Measurements from ENCODE around the gene RNF13. TPM values are rescaled to one million over a fixed set of nuclear protein-coding genes. Genes with fewer than 3 reads are reported as not detected.
"Not testable (repeated sequence)": the region's sequence is repeated elsewhere in the genome, so short reads cannot be mapped to it uniquely, and the experiment has no call there.

The RNF13 gene
- total RNA-seq, 1 donor from 2014 or later = 138 TPM

GRCh38 chr3:149941946-149942345, 128.9 kb downstream of the RNF13 start:
- no peak for ATAC-seq

DNA sequence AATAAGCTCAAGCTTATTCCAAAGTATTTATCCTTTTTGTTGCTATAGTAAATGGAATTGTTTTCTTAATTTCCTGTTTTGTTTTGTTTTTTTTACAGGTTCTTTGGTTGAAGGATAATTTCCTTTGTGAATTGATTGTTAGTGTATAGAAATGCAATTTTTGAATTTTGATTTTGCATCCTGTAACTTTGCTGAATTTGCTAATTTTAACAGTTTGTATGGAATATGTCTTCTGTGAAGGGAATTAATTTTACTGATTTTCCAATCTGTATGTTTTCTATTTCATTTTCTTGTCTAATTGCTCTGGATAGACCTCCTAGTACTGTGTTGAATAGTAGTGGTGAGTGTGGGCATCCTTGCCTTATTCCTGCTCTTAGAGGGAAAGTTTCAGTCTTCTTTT, 129.4 kb downstream of the RNF13 start:
- no peak for ATAC-seq
- H3K27me3 ChIP-seq (ENCODE audit: low read depth) = no peaks in the 10 kb centered on the region
- no peak overlapping the region for H3K27ac ChIP-seq
- no peak for DNase-seq
- TF ChIP-seq, protein P1, sequence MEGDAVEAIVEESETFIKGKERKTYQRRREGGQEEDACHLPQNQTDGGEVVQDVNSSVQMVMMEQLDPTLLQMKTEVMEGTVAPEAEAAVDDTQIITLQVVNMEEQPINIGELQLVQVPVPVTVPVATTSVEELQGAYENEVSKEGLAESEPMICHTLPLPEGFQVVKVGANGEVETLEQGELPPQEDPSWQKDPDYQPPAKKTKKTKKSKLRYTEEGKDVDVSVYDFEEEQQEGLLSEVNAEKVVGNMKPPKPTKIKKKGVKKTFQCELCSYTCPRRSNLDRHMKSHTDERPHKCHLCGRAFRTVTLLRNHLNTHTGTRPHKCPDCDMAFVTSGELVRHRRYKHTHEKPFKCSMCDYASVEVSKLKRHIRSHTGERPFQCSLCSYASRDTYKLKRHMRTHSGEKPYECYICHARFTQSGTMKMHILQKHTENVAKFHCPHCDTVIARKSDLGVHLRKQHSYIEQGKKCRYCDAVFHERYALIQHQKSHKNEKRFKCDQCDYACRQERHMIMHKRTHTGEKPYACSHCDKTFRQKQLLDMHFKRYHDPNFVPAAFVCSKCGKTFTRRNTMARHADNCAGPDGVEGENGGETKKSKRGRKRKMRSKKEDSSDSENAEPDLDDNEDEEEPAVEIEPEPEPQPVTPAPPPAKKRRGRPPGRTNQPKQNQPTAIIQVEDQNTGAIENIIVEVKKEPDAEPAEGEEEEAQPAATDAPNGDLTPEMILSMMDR (IDR thresholded peaks at IDR 0.05) = no peak
- intact Hi-C loops (cut with DNase I) = no loop called here
- H3K36me3 ChIP-seq = no peaks in the 10 kb centered on the region
- H3K4me1 ChIP-seq = no peaks in the 10 kb centered on the region
- no peak overlapping the region for H3K4me3 ChIP-seq
- H3K9me3 ChIP-seq = no peaks in the 10 kb centered on the region

More at GRCh38 chr3:149941946-149942345, 128.9 kb downstream of the RNF13 start:
- no peaks in the 10 kb centered on the region for H3K9me3 ChIP-seq
- H3K36me3 ChIP-seq = no peaks in the 10 kb centered on the region
- no peaks in the 10 kb centered on the region for H3K4me1 ChIP-seq
- intact Hi-C loops (cut with DNase I) = no loop called here
- H3K4me3 ChIP-seq = no peak overlapping the region
- no peak for DNase-seq
- no peaks in the 10 kb centered on the region for H3K27me3 ChIP-seq (ENCODE audit: low read depth)
- TF ChIP-seq, protein P1 (IDR thresholded peaks at IDR 0.05) = no peak
- H3K27ac ChIP-seq = no peak overlapping the region

DNA sequence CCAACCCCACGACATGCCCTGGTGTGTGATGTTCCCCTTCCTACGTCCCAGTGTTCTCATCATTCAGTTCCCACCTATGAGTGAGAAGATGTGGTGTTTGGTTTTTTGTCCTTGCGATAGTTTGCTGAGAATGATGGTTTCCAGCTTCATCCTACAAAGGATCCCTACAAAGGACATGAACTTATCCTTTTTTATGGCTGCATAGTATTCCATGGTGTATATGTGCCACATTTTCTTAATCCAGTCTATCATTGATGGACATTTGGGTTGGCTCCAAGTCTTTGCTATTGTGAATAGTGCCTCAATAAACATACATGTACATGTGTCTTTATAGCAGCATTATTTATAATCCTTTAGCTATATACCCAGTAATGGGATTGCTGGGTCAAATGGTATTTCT, 131.0 kb downstream of the RNF13 start:
- H3K27me3 ChIP-seq (ENCODE audit: low read depth); ATAC-seq; DNase-seq; H3K4me1 ChIP-seq; intact Hi-C loops (cut with DNase I); H3K4me3 ChIP-seq; H3K9me3 ChIP-seq; H3K36me3 ChIP-seq; H3K27ac ChIP-seq: not testable (repeated sequence)

DNA sequence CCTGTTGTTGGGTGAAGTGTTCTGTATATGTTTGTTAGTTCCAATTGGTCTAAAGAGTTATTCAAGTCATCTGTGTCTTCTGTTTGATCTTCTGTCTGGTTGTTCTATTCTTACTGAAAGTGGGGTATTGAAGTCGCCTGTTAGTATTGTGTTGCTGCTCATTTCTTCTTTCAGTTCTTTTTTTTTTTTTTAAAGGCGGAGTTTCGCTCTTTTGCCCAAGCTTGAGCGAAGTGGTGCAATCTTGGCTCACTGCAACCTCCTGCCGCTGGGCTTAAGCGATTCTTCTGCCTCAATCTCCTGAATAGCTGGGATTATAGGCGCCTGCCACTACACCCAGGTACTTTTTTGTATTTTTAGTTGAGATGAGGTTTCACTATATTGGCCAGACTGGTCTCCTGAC, 134.2 kb downstream of the RNF13 start:
- no peaks in the 10 kb centered on the region for H3K9me3 ChIP-seq
- ATAC-seq = no peak
- no peaks in the 10 kb centered on the region for H3K4me1 ChIP-seq
- no peak overlapping the region for H3K27ac ChIP-seq
- peaks cover 8% of the 10 kb centered on the region for H3K36me3 ChIP-seq
- TF ChIP-seq, protein P1 (IDR thresholded peaks at IDR 0.05) = no peak
- no peaks in the 10 kb centered on the region for H3K27me3 ChIP-seq (ENCODE audit: low read depth)
- DNase-seq = no peak
- no peak overlapping the region for H3K4me3 ChIP-seq
- intact Hi-C loops (cut with DNase I) = no loop called here

- intact Hi-C loops (cut with DNase I) = no loop called here
- TF ChIP-seq, protein P1 (IDR thresholded peaks at IDR 0.05) = no peak
- peaks cover 8% of the 10 kb centered on the region for H3K36me3 ChIP-seq
- DNase-seq = no peak
- ATAC-seq = no peak
- no peak overlapping the region for H3K4me3 ChIP-seq
- H3K27ac ChIP-seq = no peak overlapping the region
- no peaks in the 10 kb centered on the region for H3K9me3 ChIP-seq
- H3K4me1 ChIP-seq = peaks cover 5% of the 10 kb centered on the region
- no peaks in the 10 kb centered on the region for H3K27me3 ChIP-seq (ENCODE audit: low read depth)
Observed at GRCh38 chr3:149949181-149949580, 136.2 kb downstream of the RNF13 start.

GRCh38 chr3:149954812-149955211, 141.8 kb downstream of the RNF13 start:
- TF ChIP-seq, protein P1 (IDR thresholded peaks at IDR 0.05) = no peak
- Histone ChIP-seq H3K36me3 (no peaks in the 10 kb centered on the region), H3K9me3 (no peaks in the 10 kb centered on the region), H3K27ac (no peak overlapping the region), H3K27me3 (ENCODE audit: low read depth) (no peaks in the 10 kb centered on the region), H3K4me3 (no peak overlapping the region), H3K4me1 (peaks cover 10% of the 10 kb centered on the region)
- intact Hi-C loops (cut with DNase I) = no loop called here
- DNase-seq = no peak
- no peak for ATAC-seq
